Esophagus muscularis mucosa (tissue), 4 donors: ENCODE measurements around the gene SCFD2. TPM values are rescaled to one million over a fixed set of nuclear protein-coding genes. Genes with fewer than 3 reads are reported as not detected.

Source experiments
- DNase-seq: peaks from one replicate; pipeline ENCODE4 v3.0.0-alpha.2; 2017; ENCODE audit errors: extremely low spot score
- H3K27ac ChIP-seq, 4 donors: fragments of 200-600 bp; sonication (generic); replicated peaks in 1 of 4; 1 replicate in 3 of 4; 2 replicates in 1 of 4; pipeline ENCODE4 v1.5.1; 2016 to 2019; ENCODE audit warnings: mild to moderate bottlenecking in 1 of 4
- H3K27me3 ChIP-seq, 4 donors: fragments of 200-600 bp; sonication (generic); one replicate each; pipeline versions ENCODE4 v1.5.1 to v1.6.0; 2016 to 2019
- H3K36me3 ChIP-seq, 4 donors: fragments of 200-600 bp; sonication (generic); one replicate each; pipeline ENCODE4 v1.5.1; 2016 to 2019
- H3K4me1 ChIP-seq, 4 donors: fragments of 200-600 bp; sonication (generic); one replicate each; pipeline ENCODE4 v1.5.1; 2016 to 2019
- H3K4me3 ChIP-seq, 4 donors: fragments of 200-600 bp; sonication (generic); 1 replicate in 2 of 4; 2 replicates in 2 of 4; pipeline ENCODE4 v1.5.1; 2016 to 2019; ENCODE audit warnings: mild to moderate bottlenecking in 4 of 4, moderate library complexity in 1 of 4
- H3K9me3 ChIP-seq, 4 donors: fragments of 200-600 bp; sonication (generic); 1 replicate in 3 of 4; 2 replicates in 1 of 4; pipeline ENCODE4 v1.5.1; 2016 to 2019
- CTCF ChIP-seq, 3 experiments: fragments of 200-600 bp in 2 of 3; fragments of 450-650 bp in 1 of 3; sonication (generic) in 2 of 3; IDR thresholded peaks; one replicate each; pipeline ENCODE4 v1.5.1; 2017 to 2019; ENCODE audit warnings: antibody characterized with exemption in 3 of 3, mild to moderate bottlenecking in 2 of 3, moderate library complexity in 1 of 3
- EP300 ChIP-seq: sonication (generic); formaldehyde crosslinking; IDR thresholded peaks from one replicate; pipeline ENCODE4 v1.6.1; 2017; ENCODE audit warnings: antibody characterized with exemption
- POLR2A ChIP-seq: fragments of 450-650 bp; IDR thresholded peaks from one replicate; pipeline ENCODE4 v1.6.1; 2017; ENCODE audit warnings: antibody characterized with exemption, moderate library complexity, mild to moderate bottlenecking, low read depth
- POLR2AphosphoS5 ChIP-seq, 2 donors: sonication (generic); formaldehyde crosslinking; IDR thresholded peaks; one replicate each; pipeline ENCODE4 v1.6.1; 2017; ENCODE audit warnings: antibody characterized with exemption in 2 of 2
- WGBS: methylation state at CpG from one replicate; pipeline ENCODE4 v1.1.5; 2018; 5-methylcytosine and 5-hydroxymethylcytosine counted together
- intact Hi-C: fragments of 100-400 bp; cut with DNase I; formaldehyde crosslinking; loops from one replicate; pipeline ENCODE4 v1.15.1; 2023
- total RNA-seq, 4 donors: library from RNA; depleted of rRNA; stranded (reverse); fragments of >200 nt; gene quantifications; one replicate each; pipeline versions ENCODE4 v1.1.0 to v1.2.1, GENCODE V29; 2016

Gene SCFD2
- total RNA-seq, 4 donors from 2014 or later: 10.0 to 15.7 (median 12.7) TPM

- WGBS: 99% methylated on average over 3 of the region's 3 CpGs
- TF ChIP-seq CTCF (IDR thresholded peaks at IDR 0.05): no peak
- no peak for TF ChIP-seq EP300
- no peak for TF ChIP-seq POLR2A
- TF ChIP-seq POLR2AphosphoS5 (IDR thresholded peaks at IDR 0.05): no peak
- no peaks in the 10 kb centered on the region for H3K9me3 ChIP-seq
- H3K4me3 ChIP-seq: no peak overlapping the region
- H3K27ac ChIP-seq: no peak overlapping the region
- intact Hi-C loops: no loop called here
- DNase-seq: no peak
- no peaks in the 10 kb centered on the region for H3K36me3 ChIP-seq
- H3K4me1 ChIP-seq: peaks cover 11 to 45% (median 40%) of the 10 kb centered on the region in 4 donors
- H3K27me3 ChIP-seq: no peaks in the 10 kb centered on the region
Measured at GRCh38 chr4:52961666-52962412, 404.0 kb downstream of the SCFD2 start.

- Histone ChIP-seq H3K27ac (no peak overlapping the region), H3K4me1 (peaks cover 20 to 47% (median 43%) of the 10 kb centered on the region in 4 donors), H3K36me3 (no peaks in the 10 kb centered on the region), H3K9me3 (no peaks in the 10 kb centered on the region), H3K27me3 (no peaks in the 10 kb centered on the region), H3K4me3 (no peak overlapping the region)
- no peak for TF ChIP-seq EP300
- no peak for TF ChIP-seq CTCF (IDR thresholded peaks at IDR 0.05)
- no peak for TF ChIP-seq POLR2AphosphoS5 (IDR thresholded peaks at IDR 0.05)
- TF ChIP-seq POLR2A: no peak
- no peak for DNase-seq
- intact Hi-C loops: no loop called here
- 90% methylated on average over 3 of the region's 3 CpGs for WGBS
Measured at GRCh38 chr4:52959541-52959940, 406.3 kb downstream of the SCFD2 start.

- H3K9me3 ChIP-seq: no peaks in the 10 kb centered on the region
- H3K27me3 ChIP-seq: no peaks in the 10 kb centered on the region
- no peak overlapping the region for H3K4me3 ChIP-seq
- TF ChIP-seq EP300 (no peak), CTCF (IDR thresholded peaks at IDR 0.05) (no peak)
- DNase-seq: no peak
- intact Hi-C loops: no loop called here
- H3K4me1 ChIP-seq: peaks cover 20 to 35% (median 31%) of the 10 kb centered on the region in 4 donors
- H3K36me3 ChIP-seq: no peaks in the 10 kb centered on the region
- WGBS: 41% methylated on average over 12 of the region's 12 CpGs
- peak overlapping the region in 1 of 4 donors; percentile 19 for H3K27ac ChIP-seq
Measured at GRCh38 chr4:52957835-52958631, 407.8 kb downstream of the SCFD2 start.

GRCh38 chr4:52957220-52957686, 408.6 kb downstream of the SCFD2 start:
- H3K27me3 ChIP-seq: no peaks in the 10 kb centered on the region
- 10% methylated on average over 7 of the region's 9 CpGs for WGBS
- no peak overlapping the region for H3K4me3 ChIP-seq
- H3K4me1 ChIP-seq: peaks cover 19 to 28% (median 23%) of the 10 kb centered on the region in 4 donors
- intact Hi-C loops: no loop called here
- no peaks in the 10 kb centered on the region for H3K36me3 ChIP-seq
- no peak for DNase-seq
- no peak for TF ChIP-seq POLR2A
- TF ChIP-seq POLR2AphosphoS5 (IDR thresholded peaks at IDR 0.05): no peak
- no peak for TF ChIP-seq CTCF (IDR thresholded peaks at IDR 0.05)
- TF ChIP-seq EP300: no peak
- no peaks in the 10 kb centered on the region for H3K9me3 ChIP-seq
- H3K27ac ChIP-seq: peak overlapping the region in 1 of 4 donors; percentile 19
